Measurements from ENCODE around the gene PNPLA1.

DNA sequence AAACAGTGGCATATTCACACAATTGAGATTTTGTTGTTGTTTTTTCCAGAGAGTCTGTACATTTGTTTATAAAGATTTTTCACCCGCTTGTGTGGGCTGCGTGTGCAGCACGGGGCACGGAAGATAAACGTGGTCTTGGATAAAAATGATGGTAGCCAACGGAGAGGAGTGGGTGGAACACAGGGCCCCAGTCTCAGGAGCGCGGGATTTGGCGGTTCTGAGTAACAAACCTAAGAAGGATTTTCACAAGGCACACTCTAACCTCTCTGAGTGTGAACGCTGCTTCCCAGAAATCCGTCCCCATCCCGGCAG, 70.4 kb downstream of the PNPLA1 start:
- TF ChIP-seq EP300 (IDR thresholded peaks at IDR 0.05; ENCODE audit: borderline replicate concordance) (no peak), FOXM1 (IDR thresholded peaks at IDR 0.05; ENCODE audit: borderline replicate concordance, low read depth) (no peak)
